MM.1S (cell line): ENCODE results near the gene DNAJC6.

Experiments
- EZH2 ChIP-seq: fragments of 300-600 bp; sonication (generic); optimal IDR thresholded peaks from 2 replicates; pipeline ENCODE3; 2017; ENCODE audit warnings: low read depth, mild to moderate bottlenecking, antibody characterized with exemption, low read length, mixed read lengths
- TF ChIP-seq, protein P1 (sequence below): fragments of 300-600 bp; sonication (generic); IDR thresholded peaks from 2 replicates; pipeline ENCODE4 v1.5.1; 2016; ENCODE audit warnings: antibody characterized with exemption, low read length, mixed read lengths

DNA sequence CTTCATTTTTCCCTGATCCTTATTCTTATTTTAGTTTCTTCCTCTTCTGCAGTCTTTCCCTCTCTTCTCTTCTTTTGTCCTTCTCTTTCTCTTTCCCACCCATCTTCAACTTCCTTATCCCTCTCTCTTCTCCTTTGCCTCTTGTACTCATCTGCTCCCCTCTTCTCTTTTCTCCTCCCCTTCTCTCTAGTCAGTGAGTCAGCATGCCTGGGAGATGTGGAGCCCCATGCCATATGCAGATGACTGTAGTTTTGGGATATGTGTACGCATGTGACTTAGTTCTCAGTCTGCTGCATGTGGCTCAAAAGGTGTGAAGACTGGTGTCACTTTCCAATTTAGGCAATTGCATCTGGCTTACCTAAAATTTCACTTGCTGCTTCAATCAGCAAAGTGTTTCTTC lies 10.4 kb downstream of the DNAJC6 start:
- TF ChIP-seq, protein P1, sequence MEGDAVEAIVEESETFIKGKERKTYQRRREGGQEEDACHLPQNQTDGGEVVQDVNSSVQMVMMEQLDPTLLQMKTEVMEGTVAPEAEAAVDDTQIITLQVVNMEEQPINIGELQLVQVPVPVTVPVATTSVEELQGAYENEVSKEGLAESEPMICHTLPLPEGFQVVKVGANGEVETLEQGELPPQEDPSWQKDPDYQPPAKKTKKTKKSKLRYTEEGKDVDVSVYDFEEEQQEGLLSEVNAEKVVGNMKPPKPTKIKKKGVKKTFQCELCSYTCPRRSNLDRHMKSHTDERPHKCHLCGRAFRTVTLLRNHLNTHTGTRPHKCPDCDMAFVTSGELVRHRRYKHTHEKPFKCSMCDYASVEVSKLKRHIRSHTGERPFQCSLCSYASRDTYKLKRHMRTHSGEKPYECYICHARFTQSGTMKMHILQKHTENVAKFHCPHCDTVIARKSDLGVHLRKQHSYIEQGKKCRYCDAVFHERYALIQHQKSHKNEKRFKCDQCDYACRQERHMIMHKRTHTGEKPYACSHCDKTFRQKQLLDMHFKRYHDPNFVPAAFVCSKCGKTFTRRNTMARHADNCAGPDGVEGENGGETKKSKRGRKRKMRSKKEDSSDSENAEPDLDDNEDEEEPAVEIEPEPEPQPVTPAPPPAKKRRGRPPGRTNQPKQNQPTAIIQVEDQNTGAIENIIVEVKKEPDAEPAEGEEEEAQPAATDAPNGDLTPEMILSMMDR = no peak
- no peak for TF ChIP-seq EZH2
